ENCODE measurements around the gene ZSCAN29.
"Not testable (repeated sequence)": the region's sequence is repeated elsewhere in the genome, so short reads cannot be mapped to it uniquely, and the experiment has no call there.

Gene ZSCAN29

GRCh38 chr15:43370975-43371974 is at the start of gene ZSCAN29, which contains the start of gene TUBGCP4:
Gene ZSCAN29 (minus strand): TSS chr15:43371043. CDS start chr15:43369913, 1,130 bp downstream.
Gene TUBGCP4 (plus strand): TSS chr15:43371101. CDS start chr15:43371355, 254 bp downstream.
- DNase-seq: peak; percentile 54

- no peak for DNase-seq
Measured at GRCh38 chr15:43420435-43420834, 49.6 kb upstream of the ZSCAN29 start.

GRCh38 chr15:43414196-43414595 is 43.4 kb upstream of the ZSCAN29 start:
- DNase-seq: no peak

GRCh38 chr15:43412096-43412495 is 41.3 kb upstream of the ZSCAN29 start:
- no peak for DNase-seq

GRCh38 chr15:43410572-43411214 is 39.9 kb upstream of the ZSCAN29 start:
- DNase-seq: no peak

- no peak for DNase-seq
Measured at GRCh38 chr15:43408789-43409188, 37.9 kb upstream of the ZSCAN29 start.

GRCh38 chr15:43406808-43407207 is 36.0 kb upstream of the ZSCAN29 start:
- DNase-seq: no peak

GRCh38 chr15:43406189-43406588 is 35.3 kb upstream of the ZSCAN29 start:
- DNase-seq: no peak

- no peak for DNase-seq
Measured at GRCh38 chr15:43404130-43404529, 33.3 kb upstream of the ZSCAN29 start.

GRCh38 chr15:43403616-43404015 is 32.8 kb upstream of the ZSCAN29 start:
- no peak for DNase-seq

GRCh38 chr15:43402255-43402654 is 31.4 kb upstream of the ZSCAN29 start:
- DNase-seq: no peak

- DNase-seq: not testable (repeated sequence)
Measured at GRCh38 chr15:43393592-43393991, 22.7 kb upstream of the ZSCAN29 start.

- no peak for DNase-seq
Measured at GRCh38 chr15:43390723-43391122, 19.9 kb upstream of the ZSCAN29 start.

- DNase-seq: no peak
Measured at GRCh38 chr15:43383070-43383469, 12.2 kb upstream of the ZSCAN29 start.

GRCh38 chr15:43382310-43382709 is 11.5 kb upstream of the ZSCAN29 start:
- DNase-seq: no peak

- DNase-seq: no peak
Measured at GRCh38 chr15:43378601-43379000, 7.8 kb upstream of the ZSCAN29 start.

- DNase-seq: no peak
Measured at GRCh38 chr15:43376017-43376705, 5.3 kb upstream of the ZSCAN29 start.

GRCh38 chr15:43370310-43370974 is 401 bp downstream of the ZSCAN29 start:
- DNase-seq: no peak

- no peak for DNase-seq
Measured at GRCh38 chr15:43361313-43361903, 9.4 kb downstream of the ZSCAN29 start.

- DNase-seq: no peak
Measured at GRCh38 chr15:43360821-43361220, 10.0 kb downstream of the ZSCAN29 start.

- DNase-seq: no peak
Measured at GRCh38 chr15:43352693-43353382, 18.0 kb downstream of the ZSCAN29 start.

GRCh38 chr15:43347114-43347513 is 23.7 kb downstream of the ZSCAN29 start:
- DNase-seq: no peak

Measured in NCI-H226 (cell line).